Naive thymus-derived CD8-positive, alpha-beta T cell (primary cell): ENCODE results near the gene AJAP1. TPM values are rescaled to one million over a fixed set of nuclear protein-coding genes. Genes with fewer than 3 reads are reported as not detected.
A peak's percentile ranks its signal among the peaks of the same experiment; 100 is the strongest.

Source experiments
- ATAC-seq, 2 donors: fragments of 150-1000 bp; cut with Tn5 transposase in 1 of 2; sonication (Bioruptor Pico), chemical (Tn5 transposase) in 1 of 2; 1 replicate in 1 of 2; 2 replicates in 1 of 2; pipeline ENCODE4 v1.10.0; 2021; ENCODE audit warnings: mild to moderate bottlenecking in 2 of 2, moderate library complexity in 2 of 2
- POLR2A ChIA-PET: fragments of 350-600 bp; sonication (Branson Sonifier 250); formaldehyde crosslinking; loops from one replicate; lab custom pipeline; 2021; ENCODE audit warnings: antibody characterized with exemption; lab: Charles Lee
- DNase-seq, 10 donors: peaks; one replicate each; pipeline versions ENCODE4 v3.0.0 to v3.0.0-alpha.2; 2020 to 2022
- H3K27ac Mint-ChIP-seq, 10 donors: one replicate each; pipeline ENCODE4 v1.8.0; 2020 to 2022; ENCODE audit warnings: mild to moderate bottlenecking in 10 of 10, mixed read lengths in 10 of 10, moderate library complexity in 4 of 10, inconsistent platforms in 1 of 10
- H3K27me3 Mint-ChIP-seq, 5 donors: one replicate each; pipeline ENCODE4 v1.8.0; 2021 to 2022; ENCODE audit warnings: mixed read lengths in 5 of 5
- H3K36me3 Mint-ChIP-seq, 3 donors: one replicate each; pipeline ENCODE4 v1.8.0; 2020 to 2022; ENCODE audit warnings: mixed read lengths in 3 of 3, mild to moderate bottlenecking in 2 of 3, inconsistent platforms in 1 of 3
- H3K4me1 Mint-ChIP-seq, 4 donors: one replicate each; pipeline ENCODE4 v1.8.0; 2021 to 2022; ENCODE audit warnings: mixed read lengths in 4 of 4
- H3K4me3 Mint-ChIP-seq, 10 donors: one replicate each; pipeline ENCODE4 v1.8.0; 2020 to 2022; ENCODE audit warnings: mild to moderate bottlenecking in 10 of 10, mixed read lengths in 10 of 10, moderate library complexity in 6 of 10, inconsistent platforms in 1 of 10
- H3K9me3 Mint-ChIP-seq, 9 donors: one replicate each; pipeline ENCODE4 v1.8.0; 2020 to 2022; ENCODE audit warnings: mixed read lengths in 9 of 9, mild to moderate bottlenecking in 3 of 9, inconsistent platforms in 1 of 9, moderate library complexity in 1 of 9
- polyA plus RNA-seq, 3 donors: library from polyadenylated mRNA; unstranded; fragments of 300-500 nt; fragmentation: Illumina TruSeq; gene quantifications; one replicate each; pipeline ENCODE4 v1.2.3, GENCODE V29; 2021
- total RNA-seq, 8 experiments: library from RNA in 2 of 8; stranded (reverse) in 2 of 8; gene quantifications; one replicate each; pipeline ENCODE4 v1.2.3 and lab custom pipeline; 2021 to 2026

AJAP1 gene
- total and polyA plus RNA-seq, 5 experiments from 2014 or later: 0.01 to 0.21 (median 0.11) TPM; not detected in 2

DNA sequence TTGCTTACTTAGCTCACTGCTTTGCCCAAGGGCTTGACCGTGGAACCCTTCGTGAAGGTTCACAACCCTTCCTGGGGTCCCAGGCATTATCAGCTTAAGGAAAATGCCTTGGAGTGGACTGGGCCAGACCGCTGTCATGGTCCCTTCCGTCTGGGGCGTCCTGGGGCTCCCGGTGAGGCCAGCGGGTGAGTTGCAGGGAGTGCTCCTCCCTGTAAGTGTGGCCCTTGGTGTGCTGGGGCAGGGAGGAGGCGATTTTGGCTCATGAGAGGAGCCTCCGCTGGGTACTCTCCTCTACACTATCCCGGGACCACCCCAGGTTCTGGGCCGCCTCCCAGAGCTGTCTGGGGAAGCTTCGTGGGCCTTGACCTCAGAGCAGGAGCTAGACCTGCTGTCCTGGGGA is 48.1 kb downstream of the AJAP1 start:
- no peak overlapping the region for H3K27ac Mint-ChIP-seq
- H3K27me3 Mint-ChIP-seq: peaks cover 0 to 17% (median 11%) of the 10 kb centered on the region in 5 donors
- no peaks in the 10 kb centered on the region for H3K9me3 Mint-ChIP-seq
- no peaks in the 10 kb centered on the region for H3K36me3 Mint-ChIP-seq
- POLR2A ChIA-PET: no interaction called here
- DNase-seq: no peak
- H3K4me1 Mint-ChIP-seq: no peaks in the 10 kb centered on the region
- ATAC-seq: no peak
- no peak overlapping the region for H3K4me3 Mint-ChIP-seq

DNA sequence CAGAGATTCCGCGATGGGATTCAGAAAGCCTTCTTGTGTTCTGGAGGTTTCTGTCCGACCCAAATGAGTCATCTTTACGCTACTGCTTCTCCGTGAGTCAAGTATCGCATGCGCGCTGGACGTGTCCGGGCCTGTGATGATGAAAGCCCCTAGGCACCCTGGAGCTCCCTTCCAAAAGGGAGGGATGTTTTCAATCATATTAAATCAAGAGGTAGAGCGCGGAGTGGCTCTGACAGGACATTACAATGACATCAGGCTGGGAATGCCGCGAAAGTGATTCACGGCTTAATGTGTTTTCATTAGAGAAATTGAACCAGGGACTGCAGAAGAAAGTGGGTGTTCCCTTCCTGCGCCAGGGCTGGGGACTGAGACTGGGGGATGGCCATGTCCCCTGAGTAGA is 48.5 kb downstream of the AJAP1 start:
- H3K4me3 Mint-ChIP-seq: no peak overlapping the region
- H3K27ac Mint-ChIP-seq: peak overlapping the region in 2 of 10 donors; percentile 1 to 18
- H3K27me3 Mint-ChIP-seq: peaks cover 0 to 22% (median 11%) of the 10 kb centered on the region in 5 donors
- no peaks in the 10 kb centered on the region for H3K9me3 Mint-ChIP-seq
- no peaks in the 10 kb centered on the region for H3K36me3 Mint-ChIP-seq
- DNase-seq: no peak
- ATAC-seq: no peak
- H3K4me1 Mint-ChIP-seq: no peaks in the 10 kb centered on the region
- POLR2A ChIA-PET: no interaction called here

DNA sequence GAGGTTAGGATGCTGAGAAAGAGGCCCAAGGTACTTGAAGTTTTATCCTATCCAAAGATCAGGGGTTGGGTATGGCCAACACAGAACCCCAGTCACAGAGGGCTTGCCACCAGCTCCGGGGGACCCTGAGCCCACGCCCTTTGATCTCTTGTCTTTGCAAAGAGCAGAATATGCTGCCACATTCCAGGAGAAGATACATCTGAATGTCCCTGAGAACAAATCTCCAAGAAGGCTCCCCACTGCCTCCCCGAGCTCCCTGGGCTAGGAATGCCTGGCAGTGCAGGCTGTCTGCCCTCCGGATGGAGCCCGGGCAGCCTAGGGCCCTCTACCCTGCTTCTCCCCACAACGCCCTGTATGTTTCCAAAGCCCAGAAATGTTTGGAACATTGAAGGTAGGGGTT is 49.2 kb downstream of the AJAP1 start:
- Mint-ChIP-seq H3K4me1 (no peaks in the 10 kb centered on the region), H3K27me3 (peaks cover 0 to 22% (median 11%) of the 10 kb centered on the region in 5 donors), H3K36me3 (no peaks in the 10 kb centered on the region), H3K4me3 (no peak overlapping the region), H3K27ac (no peak overlapping the region), H3K9me3 (no peaks in the 10 kb centered on the region)
- DNase-seq: no peak
- POLR2A ChIA-PET: no interaction called here
- no peak for ATAC-seq

DNA sequence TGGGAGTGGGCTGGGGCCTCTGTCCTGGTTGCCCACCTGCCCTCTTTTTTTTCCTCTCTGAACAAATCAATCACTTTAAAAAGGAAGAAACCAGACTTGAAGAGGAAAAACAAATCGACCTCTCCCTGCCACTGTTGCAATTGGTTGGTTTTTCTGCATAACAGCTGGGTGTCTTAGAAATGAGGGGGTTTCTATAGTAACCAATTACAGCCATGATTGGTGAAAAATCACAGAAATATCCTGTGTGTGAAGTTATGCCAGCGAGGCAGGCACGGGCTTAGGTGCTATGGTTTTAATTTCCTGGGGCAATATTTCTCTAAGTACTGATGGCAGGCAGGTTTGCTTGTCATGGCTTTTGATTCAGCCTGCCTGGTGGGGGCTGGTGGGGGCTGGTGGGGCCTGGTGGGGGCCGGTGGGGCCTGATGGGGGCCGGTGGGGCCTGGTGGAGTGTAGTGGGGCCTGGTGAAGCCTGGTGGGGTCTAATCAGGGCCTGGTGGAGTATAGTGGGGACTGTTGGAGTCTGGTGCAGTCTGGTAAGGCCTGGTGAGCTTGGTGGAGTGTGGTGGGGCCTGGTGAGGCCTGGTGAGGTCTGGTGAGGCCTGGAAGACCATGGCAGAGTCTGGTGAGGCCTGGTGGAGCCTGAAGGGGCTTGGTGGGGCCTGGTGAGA is 54.6 kb downstream of the AJAP1 start:
- H3K36me3 Mint-ChIP-seq: no peaks in the 10 kb centered on the region

DNA sequence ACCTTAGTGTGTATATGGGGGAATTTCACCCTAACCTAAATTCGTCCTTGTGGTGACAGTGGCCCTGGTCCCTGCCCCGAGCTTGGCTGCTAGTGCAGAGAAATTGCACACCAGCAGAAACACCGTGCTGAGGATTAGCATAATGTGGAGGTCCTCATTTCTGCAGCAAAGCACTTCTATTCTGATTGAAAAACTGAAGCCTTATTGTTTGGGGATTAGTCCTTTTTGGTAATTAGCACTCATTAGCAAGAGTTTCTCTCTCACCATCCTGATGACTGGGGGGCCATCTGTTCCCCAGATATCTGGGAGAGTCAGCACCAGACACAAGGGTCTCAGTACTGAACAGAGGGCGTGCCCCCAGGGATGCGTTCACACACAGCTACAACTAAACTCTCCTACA is 55.2 kb downstream of the AJAP1 start:
- no peak overlapping the region for H3K4me3 Mint-ChIP-seq
- peaks cover 5 to 16% (median 9%) of the 10 kb centered on the region in 4 donors for H3K4me1 Mint-ChIP-seq
- no peaks in the 10 kb centered on the region for H3K36me3 Mint-ChIP-seq
- H3K27ac Mint-ChIP-seq: peak overlapping the region in 2 of 10 donors; percentile 23 to 60
- peaks cover 7 to 37% (median 23%) of the 10 kb centered on the region in 5 donors for H3K27me3 Mint-ChIP-seq
- ATAC-seq (no peak), DNase-seq (no peak)
- POLR2A ChIA-PET: no interaction called here
- peaks cover 0 to 5% (median 0%) of the 10 kb centered on the region in 9 donors for H3K9me3 Mint-ChIP-seq

More for the DNA sequence above, 54.6 kb downstream of the AJAP1 start:
- Mint-ChIP-seq H3K27ac (peak overlapping the region in 6 of 10 donors; percentile 0 to 68 (median 41)), H3K9me3 (no peaks in the 10 kb centered on the region), H3K4me3 (peak overlapping the region in 1 of 10 donors; percentile 40), H3K27me3 (peaks cover 7 to 37% (median 23%) of the 10 kb centered on the region in 5 donors), H3K4me1 (peaks cover 5 to 16% (median 9%) of the 10 kb centered on the region in 4 donors)
- ATAC-seq (peak in 1 of 2 donors; percentile 73), DNase-seq (no peak)
- POLR2A ChIA-PET: no interaction called here

DNA sequence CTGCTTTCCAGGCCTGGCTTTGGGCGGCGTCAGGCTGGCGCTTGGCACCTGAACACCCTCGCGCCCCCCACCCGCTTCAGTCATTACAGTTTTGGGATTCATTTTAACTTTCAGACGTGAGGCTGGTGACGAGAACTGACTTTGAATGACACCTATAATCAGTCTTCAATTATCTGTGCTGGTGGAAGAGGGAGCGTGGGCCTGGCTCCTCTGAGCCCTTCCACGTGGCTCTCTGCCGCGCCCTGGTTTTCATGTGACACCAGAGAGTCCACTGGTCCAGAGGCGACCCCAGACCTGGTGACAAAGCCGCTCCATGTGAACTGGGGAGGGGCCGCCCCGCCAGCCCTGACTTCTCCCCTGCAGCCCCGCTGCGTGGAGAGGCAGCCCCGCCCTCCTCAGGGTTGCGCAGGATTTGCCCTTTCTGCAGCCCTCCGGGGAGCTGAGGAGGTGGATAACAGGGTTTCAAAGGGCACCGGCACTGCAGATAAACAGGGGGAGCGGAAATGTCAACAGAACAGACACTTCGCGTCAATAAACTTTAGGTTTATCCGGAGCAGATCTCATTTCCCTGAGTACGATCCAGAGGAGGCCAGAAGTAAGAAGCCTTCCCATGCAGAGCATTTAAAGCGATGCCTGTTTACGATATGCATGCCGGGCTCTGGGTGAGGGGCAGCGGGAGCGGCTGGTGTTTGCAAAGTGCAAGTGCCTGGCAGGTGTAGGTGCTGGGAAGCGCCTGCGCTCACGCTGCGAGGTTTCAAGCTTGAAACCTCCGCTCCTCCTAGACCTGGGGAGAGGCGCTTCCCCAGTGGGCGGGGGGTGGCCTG is 56.4 kb downstream of the AJAP1 start:
- ATAC-seq (peak in 1 of 2 donors; percentile 31), DNase-seq (no peak)
- H3K27ac Mint-ChIP-seq: peak overlapping the region in 4 of 10 donors; percentile 15 to 60 (median 24)
- peak overlapping the region in 8 of 10 donors; percentile 32 to 81 (median 50) for H3K4me3 Mint-ChIP-seq
- H3K9me3 Mint-ChIP-seq: peaks cover 0 to 12% (median 2%) of the 10 kb centered on the region in 9 donors
- H3K4me1 Mint-ChIP-seq: peaks cover 5 to 16% (median 9%) of the 10 kb centered on the region in 4 donors
- POLR2A ChIA-PET: no interaction called here
- peaks cover 7 to 37% (median 23%) of the 10 kb centered on the region in 5 donors for H3K27me3 Mint-ChIP-seq
- no peaks in the 10 kb centered on the region for H3K36me3 Mint-ChIP-seq

DNA sequence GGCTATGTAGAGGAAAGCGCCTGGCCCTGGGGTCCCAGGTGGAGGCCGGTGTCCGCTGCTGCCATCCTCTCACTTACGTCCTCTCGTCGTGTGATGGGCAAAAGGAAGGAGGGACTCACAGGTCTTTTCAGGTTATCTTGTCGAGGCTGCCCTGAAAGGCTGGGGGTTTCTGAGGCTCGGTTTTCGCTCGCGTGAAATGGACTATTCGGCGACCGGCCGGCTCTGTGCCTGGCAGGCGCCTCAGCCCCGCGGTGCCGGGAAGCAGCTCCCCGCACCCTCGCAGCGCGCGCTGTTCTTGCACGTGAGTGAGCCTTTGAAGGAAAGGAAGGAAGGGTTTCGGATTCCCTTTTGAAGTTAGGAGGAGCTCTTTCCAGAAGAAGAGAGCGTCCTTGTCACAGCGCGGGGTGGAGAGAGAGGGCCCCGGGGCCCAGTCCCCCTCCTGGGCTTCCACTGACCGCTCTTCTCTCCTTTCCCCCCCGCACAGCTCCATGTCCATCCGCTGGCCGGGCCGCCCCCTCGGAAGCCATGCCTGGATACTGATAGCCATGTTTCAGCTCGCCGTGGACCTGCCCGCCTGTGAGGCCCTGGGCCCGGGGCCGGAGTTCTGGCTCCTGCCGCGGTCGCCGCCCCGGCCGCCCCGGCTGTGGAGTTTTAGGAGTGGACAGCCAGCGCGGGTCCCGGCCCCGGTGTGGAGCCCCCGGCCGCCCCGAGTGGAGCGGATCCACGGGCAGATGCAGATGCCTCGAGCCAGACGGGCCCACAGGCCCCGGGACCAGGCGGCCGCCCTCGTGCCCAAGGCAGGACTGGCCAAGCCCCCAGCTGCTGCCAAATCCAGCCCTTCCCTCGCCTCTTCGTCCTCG is 57.2 kb downstream of the AJAP1 start:
- Mint-ChIP-seq H3K9me3 (peaks cover 0 to 19% (median 4%) of the 10 kb centered on the region in 9 donors), H3K4me1 (peaks cover 5 to 16% (median 9%) of the 10 kb centered on the region in 4 donors), H3K27me3 (peaks cover 7 to 37% (median 20%) of the 10 kb centered on the region in 5 donors), H3K4me3 (peak overlapping the region in 4 of 10 donors; percentile 32 to 81 (median 44)), H3K36me3 (peaks cover 0 to 5% (median 0%) of the 10 kb centered on the region in 3 donors), H3K27ac (peak overlapping the region in 1 of 10 donors; percentile 16)
- no peak for DNase-seq
- POLR2A ChIA-PET: no interaction called here
- ATAC-seq: no peak

DNA sequence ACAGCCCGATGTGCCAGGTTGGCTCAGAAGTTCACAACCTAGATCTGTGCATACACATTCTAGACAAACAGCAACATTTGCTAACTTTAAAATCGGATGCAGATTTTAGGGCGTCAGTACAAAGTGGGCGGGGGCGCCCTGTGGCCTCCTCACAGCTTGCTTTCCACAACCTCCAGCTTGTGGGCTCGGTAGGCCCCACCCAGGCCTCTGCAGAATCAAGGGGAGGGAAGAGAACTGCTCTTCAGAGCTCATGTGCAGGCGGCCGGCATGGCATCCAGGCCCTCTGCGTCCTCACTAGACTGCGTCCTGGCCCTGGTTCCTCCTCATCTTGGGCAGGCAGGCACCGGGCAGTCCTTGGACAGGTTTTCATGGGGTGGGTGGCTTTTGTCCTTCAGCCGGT is 59.3 kb downstream of the AJAP1 start:
- peaks cover 0 to 19% (median 5%) of the 10 kb centered on the region in 9 donors for H3K9me3 Mint-ChIP-seq
- H3K27ac Mint-ChIP-seq: peak overlapping the region in 1 of 10 donors; percentile 24
- peak in 1 of 2 donors; percentile 47 for ATAC-seq
- peaks cover 5 to 16% (median 9%) of the 10 kb centered on the region in 4 donors for H3K4me1 Mint-ChIP-seq
- POLR2A ChIA-PET: no interaction called here
- peak overlapping the region in 3 of 10 donors; percentile 11 to 42 (median 31) for H3K4me3 Mint-ChIP-seq
- peaks cover 0 to 5% (median 0%) of the 10 kb centered on the region in 3 donors for H3K36me3 Mint-ChIP-seq
- no peak for DNase-seq
- peaks cover 7 to 25% (median 20%) of the 10 kb centered on the region in 5 donors for H3K27me3 Mint-ChIP-seq

DNA sequence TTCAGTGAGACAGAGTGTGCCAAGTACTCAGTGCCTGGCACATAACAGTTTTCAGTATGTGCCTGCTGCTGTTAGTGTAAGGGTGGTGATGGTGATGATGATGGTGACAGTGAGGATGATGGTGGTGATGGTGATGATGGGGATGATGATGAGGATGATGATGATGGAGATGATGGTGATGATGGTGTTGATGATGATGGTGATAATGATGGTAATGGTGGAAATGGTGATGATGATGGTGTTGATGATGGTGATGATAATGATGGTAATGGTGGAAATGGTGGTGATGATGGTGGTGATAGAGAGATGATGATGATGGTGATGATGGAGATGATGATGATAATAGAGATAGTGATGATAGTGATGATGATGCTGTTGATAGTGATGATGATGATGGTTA is 62.0 kb downstream of the AJAP1 start:
- H3K36me3 Mint-ChIP-seq: peaks cover 0 to 5% (median 0%) of the 10 kb centered on the region in 3 donors
- peaks cover 0 to 19% (median 5%) of the 10 kb centered on the region in 9 donors for H3K9me3 Mint-ChIP-seq
- ATAC-seq: no peak
- peaks cover 0 to 12% (median 1%) of the 10 kb centered on the region in 5 donors for H3K27me3 Mint-ChIP-seq
- no peak overlapping the region for H3K27ac Mint-ChIP-seq
- H3K4me3 Mint-ChIP-seq: no peak overlapping the region
- DNase-seq: no peak
- peaks cover 0 to under 1% (median 0%) of the 10 kb centered on the region in 4 donors for H3K4me1 Mint-ChIP-seq
- POLR2A ChIA-PET: no interaction called here

DNA sequence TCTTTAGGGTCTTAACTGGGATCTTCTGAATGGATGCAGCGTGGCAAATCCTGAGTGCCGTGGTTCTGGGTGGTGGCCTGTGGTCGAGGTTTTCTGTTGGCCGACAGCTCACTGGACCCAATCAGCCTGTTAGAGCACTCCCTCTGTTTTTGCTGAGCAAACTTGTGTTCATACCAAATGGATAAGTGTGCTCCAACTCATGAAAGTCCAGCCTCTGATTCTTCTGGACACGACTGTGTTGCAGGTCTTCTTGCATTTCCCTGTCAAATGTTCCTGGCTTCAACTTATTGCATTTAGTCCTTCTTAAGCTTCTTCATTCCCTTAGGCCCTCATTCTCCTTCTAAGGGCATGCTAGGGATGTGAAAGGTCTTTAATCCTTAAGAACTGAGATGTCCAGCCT is 63.7 kb downstream of the AJAP1 start:
- ATAC-seq (no peak), DNase-seq (no peak)
- peaks cover 0 to 5% (median 0%) of the 10 kb centered on the region in 3 donors for H3K36me3 Mint-ChIP-seq
- no peak overlapping the region for H3K27ac Mint-ChIP-seq
- H3K27me3 Mint-ChIP-seq: peaks cover 0 to 15% (median 8%) of the 10 kb centered on the region in 5 donors
- H3K4me3 Mint-ChIP-seq: no peak overlapping the region
- H3K4me1 Mint-ChIP-seq: peaks cover 0 to 2% (median 0%) of the 10 kb centered on the region in 4 donors
- peaks cover 0 to 19% (median 5%) of the 10 kb centered on the region in 9 donors for H3K9me3 Mint-ChIP-seq
- POLR2A ChIA-PET: no interaction called here

DNA sequence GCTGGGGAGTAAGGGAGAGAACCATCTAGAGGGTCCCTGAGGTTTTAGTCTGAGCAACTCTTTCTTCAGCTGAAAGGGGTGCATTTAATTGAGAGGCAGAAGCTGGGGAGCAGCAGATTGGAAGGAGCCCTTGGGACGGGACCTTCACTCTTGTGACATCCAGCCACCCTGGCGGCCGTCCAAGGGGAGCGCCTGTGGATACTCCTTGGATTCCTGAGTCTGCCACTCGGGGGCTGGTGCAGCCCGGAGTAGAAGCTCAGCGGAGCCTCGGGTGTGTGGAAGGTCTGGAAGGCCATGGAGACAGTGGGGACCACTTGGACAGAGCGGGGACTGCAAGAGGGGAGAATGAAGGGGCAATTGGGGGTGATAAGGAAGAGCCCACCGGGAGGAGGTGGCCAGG is 68.7 kb downstream of the AJAP1 start:
- H3K36me3 Mint-ChIP-seq: no peaks in the 10 kb centered on the region
- H3K27ac Mint-ChIP-seq: no peak overlapping the region
- DNase-seq (no peak), ATAC-seq (no peak)
- H3K4me3 Mint-ChIP-seq: no peak overlapping the region
- peaks cover 0 to 2% (median 0%) of the 10 kb centered on the region in 4 donors for H3K4me1 Mint-ChIP-seq
- POLR2A ChIA-PET: no interaction called here
- no peaks in the 10 kb centered on the region for H3K9me3 Mint-ChIP-seq
- peaks cover 0 to 20% (median 10%) of the 10 kb centered on the region in 5 donors for H3K27me3 Mint-ChIP-seq

DNA sequence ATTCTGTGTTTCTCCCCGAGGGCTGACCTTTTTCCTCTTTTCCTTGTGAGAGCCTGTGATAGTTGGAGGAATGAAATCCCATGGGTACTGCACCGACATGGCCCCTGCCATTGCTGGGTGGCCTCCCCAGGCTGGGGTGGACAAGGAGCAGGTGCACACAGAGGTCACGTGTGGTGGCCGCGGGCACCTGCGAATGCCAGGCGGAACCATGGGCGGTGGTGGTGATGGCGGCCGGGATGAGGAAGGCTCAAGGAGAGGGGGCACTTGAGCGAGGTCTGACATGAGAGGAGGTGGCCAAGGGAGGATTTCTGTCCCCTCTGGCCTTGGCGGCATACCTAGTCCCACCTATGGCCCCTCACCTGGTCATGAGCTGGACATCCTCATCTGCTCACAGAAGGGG is 69.6 kb downstream of the AJAP1 start:
- Mint-ChIP-seq H3K9me3 (no peaks in the 10 kb centered on the region), H3K36me3 (no peaks in the 10 kb centered on the region), H3K4me3 (no peak overlapping the region), H3K4me1 (peaks cover 0 to 2% (median 0%) of the 10 kb centered on the region in 4 donors), H3K27ac (no peak overlapping the region), H3K27me3 (peaks cover 0 to 20% (median 10%) of the 10 kb centered on the region in 5 donors)
- POLR2A ChIA-PET: no interaction called here
- no peak for ATAC-seq
- no peak for DNase-seq
